HG02623 (cell line): ENCODE data around the gene FAM20C.
"Not testable (repeated sequence)": the region's sequence is repeated elsewhere in the genome, so short reads cannot be mapped to it uniquely, and the experiment has no call there.

Experiments
- ATAC-seq: cut with Tn5 transposase; IDR thresholded peaks from one replicate; pipeline ENCODE4 v1.9.1; 2021; ENCODE audit warnings: moderate library complexity; ENCODE audit not compliant: unreplicated experiment

Gene FAM20C

GRCh38 chr7:240146-240676 lies 47.8 kb downstream of the FAM20C start:
- no peak for ATAC-seq

GRCh38 chr7:240887-241421 lies 48.6 kb downstream of the FAM20C start:
- ATAC-seq = no peak

- no peak for ATAC-seq
These were observed 49.1 kb downstream of the FAM20C start for GRCh38 chr7:241513-241912.

GRCh38 chr7:242826-243579 lies 50.6 kb downstream of the FAM20C start:
- ATAC-seq = not testable (repeated sequence)

GRCh38 chr7:243580-243978 lies 51.2 kb downstream of the FAM20C start:
- not testable (repeated sequence) for ATAC-seq

GRCh38 chr7:244974-245373 lies 52.6 kb downstream of the FAM20C start:
- ATAC-seq = no peak

- no peak for ATAC-seq
These were observed 53.4 kb downstream of the FAM20C start for GRCh38 chr7:245574-246295.

- no peak for ATAC-seq
These were observed 54.1 kb downstream of the FAM20C start for GRCh38 chr7:246451-246850.

- ATAC-seq = no peak
These were observed 54.8 kb downstream of the FAM20C start for GRCh38 chr7:247181-247580.

- no peak for ATAC-seq
These were observed 55.3 kb downstream of the FAM20C start for GRCh38 chr7:247636-248035.

GRCh38 chr7:248732-249435 lies 56.5 kb downstream of the FAM20C start:
- ATAC-seq = no peak

GRCh38 chr7:249989-250388 lies 57.6 kb downstream of the FAM20C start:
- ATAC-seq = no peak

GRCh38 chr7:250523-250922 lies 58.2 kb downstream of the FAM20C start:
- no peak for ATAC-seq

- no peak for ATAC-seq
These were observed 58.6 kb downstream of the FAM20C start for GRCh38 chr7:251005-251404.

- ATAC-seq = no peak
These were observed 59.2 kb downstream of the FAM20C start for GRCh38 chr7:251446-252175.

- ATAC-seq = no peak
These were observed 60.0 kb downstream of the FAM20C start for GRCh38 chr7:252216-252965.

GRCh38 chr7:252981-253380 lies 60.6 kb downstream of the FAM20C start:
- ATAC-seq = no peak

GRCh38 chr7:253581-254336 lies 61.4 kb downstream of the FAM20C start:
- ATAC-seq = no peak

- no peak for ATAC-seq
These were observed 62.1 kb downstream of the FAM20C start for GRCh38 chr7:254337-255037.
